Ecto neural progenitor cell (in vitro differentiated cells): Measurements from ENCODE around the gene PJA2.

Experiments used
- DNase-seq: peaks from one replicate; pipeline ENCODE4 v3.0.0-alpha.2; 2018; ENCODE audit warnings: low spot score

PJA2 gene

DNA sequence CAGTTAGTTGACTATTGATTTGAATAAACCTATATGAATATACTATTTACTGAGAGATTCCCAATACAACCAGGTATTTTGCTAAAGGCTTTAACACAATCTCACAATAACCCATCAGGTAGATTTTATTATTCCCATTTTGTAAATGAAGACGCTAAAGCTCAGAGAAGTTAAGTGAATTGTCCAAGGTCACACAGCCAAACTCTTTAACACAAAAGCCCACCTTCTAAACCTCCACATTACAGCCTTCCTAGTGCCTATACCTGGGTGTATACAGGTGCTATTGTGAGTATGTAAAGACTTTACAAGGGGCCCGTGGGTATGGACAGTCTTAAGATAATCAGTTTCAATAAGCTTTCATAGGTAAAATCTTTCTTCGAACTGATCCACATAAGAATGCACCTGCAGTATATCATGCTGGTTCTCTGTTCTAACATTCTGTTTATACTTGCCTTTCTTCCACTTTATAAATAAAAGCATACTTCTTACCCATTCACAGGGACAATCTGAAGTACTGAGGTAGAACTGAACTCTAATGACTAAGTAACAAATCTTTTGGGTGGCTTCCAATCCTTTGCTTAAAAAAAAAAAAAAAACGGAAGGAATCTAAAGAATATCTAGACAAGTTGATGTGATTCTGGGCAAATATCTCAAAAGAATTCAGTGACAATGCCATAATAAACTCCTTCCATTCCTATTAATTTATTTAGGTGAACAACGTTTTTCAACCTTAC lies 59.1 kb downstream of the PJA2 start:
- no peak for DNase-seq

GRCh38 chr5:109349388-109349787 lies 60.4 kb downstream of the PJA2 start:
- no peak for DNase-seq

GRCh38 chr5:109347252-109347888 lies 62.4 kb downstream of the PJA2 start:
- no peak for DNase-seq

DNA sequence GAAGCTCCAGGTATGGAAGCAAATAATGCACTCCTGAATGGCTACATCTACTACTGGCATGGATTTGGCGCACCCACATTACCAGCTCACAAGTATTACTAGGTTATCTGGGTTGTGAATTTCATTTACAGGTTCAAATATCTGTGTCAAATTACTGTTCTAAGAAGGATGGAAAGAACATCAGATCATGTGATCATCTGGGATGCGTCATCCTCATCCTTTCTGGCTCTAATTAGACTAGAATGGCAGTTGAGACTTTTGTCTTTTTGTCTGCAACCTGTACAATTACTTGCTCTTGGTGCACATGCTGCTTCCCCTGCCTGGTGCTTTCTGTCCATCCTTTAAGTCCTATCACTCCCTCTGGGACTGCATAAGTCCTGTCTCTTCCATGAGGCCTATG lies 64.1 kb downstream of the PJA2 start:
- DNase-seq: no peak

DNA sequence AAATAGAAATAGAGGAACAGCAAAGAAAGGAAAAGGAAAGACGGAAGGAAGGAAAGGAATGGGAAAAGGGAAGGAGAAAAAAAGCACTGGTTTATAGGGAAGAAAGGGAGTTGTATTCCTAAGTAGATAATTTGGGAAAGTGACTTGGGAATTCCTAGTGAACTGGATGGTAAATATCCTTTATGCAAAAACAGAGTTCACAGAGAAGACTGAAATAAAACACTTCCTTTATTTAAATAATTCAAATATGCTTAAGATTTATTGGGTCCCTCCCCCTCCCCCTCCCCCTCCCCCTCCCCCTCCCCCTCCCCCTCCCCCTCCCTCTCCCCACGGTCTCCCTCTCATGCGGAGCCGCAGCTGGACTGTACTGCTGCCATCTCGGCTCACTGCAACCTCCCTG lies 69.4 kb downstream of the PJA2 start:
- DNase-seq: no peak

DNA sequence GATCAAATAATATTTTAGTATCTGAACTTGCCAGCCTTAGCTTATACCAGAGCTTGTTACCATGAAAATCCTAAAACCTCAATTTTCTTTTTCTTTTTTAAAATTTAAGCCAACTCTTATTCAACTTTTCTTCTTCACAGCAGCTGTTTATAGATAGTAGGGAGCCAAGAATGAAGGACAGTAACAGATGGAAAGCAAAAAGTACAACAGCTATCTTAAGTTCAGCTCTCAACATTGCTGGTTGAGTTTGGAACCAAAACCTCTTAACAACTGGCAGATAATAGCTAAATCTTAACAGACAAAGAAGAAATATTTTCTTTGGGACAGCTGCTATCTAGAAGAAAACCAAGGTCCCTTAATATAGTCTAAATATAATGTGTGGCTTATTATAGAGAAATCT lies 74.7 kb downstream of the PJA2 start:
- no peak for DNase-seq

GRCh38 chr5:109334056-109334455 lies 75.7 kb downstream of the PJA2 start:
- no peak for DNase-seq

GRCh38 chr5:109329333-109330237 lies 80.2 kb downstream of the PJA2 start:
- no peak for DNase-seq

DNA sequence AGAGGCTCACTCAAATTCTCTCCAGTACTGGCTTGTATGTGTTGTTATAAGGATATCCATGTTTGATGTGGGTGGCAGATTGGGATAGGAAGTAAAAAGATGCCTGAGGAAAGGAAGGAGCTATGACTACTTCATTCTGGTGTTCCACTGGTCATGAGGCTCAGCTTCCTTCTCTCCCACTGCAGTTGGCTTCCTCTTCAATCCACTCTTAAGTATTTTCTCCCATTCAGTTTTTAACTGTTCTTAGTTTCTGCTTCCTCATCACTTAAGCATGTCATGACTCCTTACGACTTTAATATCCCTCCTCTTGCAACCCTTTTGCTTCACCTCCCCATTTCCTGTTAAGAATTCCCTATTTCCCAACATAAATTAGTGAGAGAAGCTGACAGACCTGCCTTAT lies 81.1 kb downstream of the PJA2 start:
- DNase-seq: no peak

DNA sequence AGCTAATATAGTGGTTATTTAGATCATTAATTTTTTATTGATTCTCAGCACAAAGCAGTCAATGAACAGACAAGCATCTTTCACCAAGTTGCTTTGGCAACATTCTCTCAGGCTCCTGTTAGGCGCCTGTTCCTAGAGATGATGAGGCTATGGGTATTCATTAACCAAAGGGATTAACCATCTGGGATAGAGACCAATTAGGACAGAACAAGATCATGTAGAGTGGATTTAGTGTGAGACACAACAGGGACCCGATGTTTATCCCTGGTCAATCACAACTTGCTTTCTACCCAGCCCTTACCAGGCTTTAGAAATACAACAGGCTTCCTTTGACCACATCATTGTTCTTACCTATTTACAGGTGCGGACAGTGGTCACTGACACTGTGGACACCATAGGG lies 82.2 kb downstream of the PJA2 start:
- no peak for DNase-seq

DNA sequence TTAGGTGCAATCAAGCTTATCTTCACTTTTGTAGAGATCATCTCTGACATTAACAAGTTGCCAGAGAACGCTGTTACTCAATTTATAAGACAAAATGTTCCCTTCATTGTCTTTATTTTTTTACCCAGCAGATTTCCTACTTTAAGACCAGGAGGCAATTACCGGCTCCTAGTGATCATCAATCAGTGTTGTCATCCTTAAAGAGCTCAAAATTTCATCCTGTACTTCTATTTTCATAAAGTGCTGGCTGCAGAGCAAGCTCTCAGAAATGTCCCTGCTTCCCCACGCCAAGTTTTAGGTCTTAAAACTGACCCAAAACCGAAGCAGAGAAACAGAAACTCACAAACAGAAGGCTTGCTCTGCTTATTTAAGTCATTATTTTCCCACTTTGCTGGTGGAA lies 82.9 kb downstream of the PJA2 start:
- no peak for DNase-seq

DNA sequence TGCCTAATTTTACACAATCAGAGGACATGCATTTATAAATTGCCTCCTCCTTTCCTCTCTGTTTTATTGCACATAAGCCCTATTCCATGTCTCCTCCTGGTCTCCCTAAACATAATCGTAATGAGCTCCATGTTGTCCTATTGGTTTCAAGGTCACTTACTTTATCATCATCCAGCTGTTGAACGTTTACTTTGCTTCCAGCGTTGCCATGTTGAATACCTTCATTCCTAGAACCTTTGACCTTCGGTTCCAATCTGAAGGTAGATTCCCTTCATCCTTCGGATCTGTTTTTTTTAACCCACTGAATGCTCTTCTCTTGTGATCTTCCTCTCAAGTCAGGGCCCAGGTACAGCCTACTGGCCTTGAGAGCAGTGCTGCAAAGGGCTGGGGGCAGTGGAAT lies 84.3 kb downstream of the PJA2 start:
- DNase-seq: no peak

DNA sequence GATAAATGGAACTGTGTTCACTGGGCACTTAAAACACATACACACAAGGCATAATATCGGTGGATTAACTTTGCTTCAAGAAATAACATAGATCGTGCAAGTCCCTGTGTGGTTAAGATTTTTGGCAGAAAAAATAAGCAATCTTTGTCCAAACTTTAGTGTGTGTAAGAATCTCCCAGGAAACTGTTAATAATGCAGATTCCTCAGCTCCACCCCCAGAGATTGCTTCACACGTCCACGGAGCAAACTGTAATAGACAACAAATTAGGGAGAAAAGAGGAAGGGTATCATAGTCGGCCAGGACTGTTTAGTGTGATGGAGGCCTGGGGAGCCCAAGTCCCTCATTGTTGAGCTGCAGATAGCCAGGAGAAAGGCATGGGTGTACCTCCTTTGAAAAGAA lies 84.8 kb downstream of the PJA2 start:
- DNase-seq: no peak

- no peak for DNase-seq
Observed at GRCh38 chr5:109324351-109324750, 85.4 kb downstream of the PJA2 start.

DNA sequence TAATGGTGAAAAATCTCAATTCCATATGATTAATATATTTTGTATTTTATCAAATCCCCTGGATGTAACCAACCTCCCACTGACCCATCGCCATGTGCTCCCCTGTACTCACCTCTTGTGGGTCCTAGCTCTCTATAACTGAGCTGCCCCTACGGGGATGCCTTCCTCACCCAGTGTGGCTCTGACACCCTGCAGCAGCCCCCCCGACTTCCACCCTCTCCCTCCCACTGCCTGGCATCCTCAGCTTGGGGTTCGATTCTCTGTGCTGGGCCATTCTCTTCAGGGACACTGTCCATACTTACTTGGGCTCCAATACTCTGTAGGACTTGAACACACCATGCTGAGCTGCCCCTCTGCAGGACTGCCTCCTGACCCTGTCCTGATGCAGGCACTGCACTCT lies 87.1 kb downstream of the PJA2 start:
- no peak for DNase-seq

- DNase-seq: no peak
Observed at GRCh38 chr5:109319351-109319750, 90.4 kb downstream of the PJA2 start.

GRCh38 chr5:109318455-109319108 lies 91.2 kb downstream of the PJA2 start:
- DNase-seq: no peak

DNA sequence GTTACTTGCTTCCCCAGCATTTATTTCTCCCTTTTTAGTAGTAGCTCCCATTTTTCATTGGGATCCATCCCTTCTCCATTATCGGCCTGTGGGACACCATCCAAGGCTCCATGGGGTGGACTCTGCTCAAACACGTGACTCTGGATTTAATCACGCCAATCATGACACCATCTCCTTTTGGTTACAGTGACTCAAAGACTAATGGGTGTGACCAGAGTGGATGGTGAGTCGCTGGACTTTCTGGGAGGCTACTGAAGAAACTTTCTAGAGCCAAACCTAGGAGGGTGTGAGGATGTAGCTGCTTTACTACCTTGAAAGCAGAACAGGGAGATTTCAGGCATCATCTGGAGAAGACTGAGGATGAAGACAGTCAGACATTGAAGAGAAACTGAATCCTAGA lies 93.1 kb downstream of the PJA2 start:
- no peak for DNase-seq

DNA sequence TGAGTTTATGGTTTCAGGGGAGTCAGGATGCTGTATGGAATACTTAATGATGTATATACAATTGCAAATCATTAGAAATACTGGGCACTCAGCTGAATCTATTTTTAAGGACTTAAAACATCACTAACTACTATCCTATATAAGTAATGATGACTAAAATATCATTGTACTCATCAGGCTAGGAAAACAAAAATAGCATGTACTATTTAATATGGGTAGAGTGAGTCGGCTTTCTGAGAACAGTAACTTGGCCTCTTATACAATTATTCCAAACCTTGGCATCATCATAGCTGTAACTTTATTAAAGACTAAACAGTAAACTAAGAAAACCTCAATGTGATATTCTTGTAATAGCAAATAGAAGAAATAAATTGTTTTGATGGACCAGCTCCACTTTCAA lies 94.5 kb downstream of the PJA2 start:
- DNase-seq: no peak

- DNase-seq: no peak
Observed at GRCh38 chr5:109313127-109313526, 96.6 kb downstream of the PJA2 start.

- DNase-seq: no peak
Observed at GRCh38 chr5:109312695-109313094, 97.1 kb downstream of the PJA2 start.

DNA sequence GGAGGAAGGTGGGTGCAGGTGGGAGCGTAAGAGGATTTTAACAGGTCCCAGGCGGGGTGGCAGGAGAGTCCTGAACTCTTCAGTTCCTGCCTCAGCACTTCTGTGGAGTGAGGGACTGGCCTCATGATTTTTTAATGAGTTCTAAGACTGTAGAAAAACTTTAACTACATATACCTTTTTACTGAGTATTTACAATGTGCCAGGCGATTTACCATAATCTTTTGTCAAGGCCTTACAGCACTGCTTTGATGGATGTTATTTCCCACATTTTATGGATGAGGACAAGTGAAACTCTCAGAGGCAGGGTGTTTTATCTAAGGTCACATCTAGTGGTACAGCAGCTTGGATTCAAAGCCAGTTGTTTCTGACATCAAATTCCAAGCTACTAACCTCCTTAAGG lies 99.5 kb downstream of the PJA2 start:
- DNase-seq: no peak
